Neural progenitor cell (in vitro differentiated cells): ENCODE data around the gene RPS6KB1. TPM values are rescaled to one million over a fixed set of nuclear protein-coding genes. Genes with fewer than 3 reads are reported as not detected.
"Not testable (repeated sequence)": the region's sequence is repeated elsewhere in the genome, so short reads cannot be mapped to it uniquely, and the experiment has no call there.

Source experiments
- DNase-seq: peaks from one replicate; pipeline ENCODE4 v3.0.0-alpha.2; 2016; ENCODE audit warnings: low spot score
- H2AFZ ChIP-seq: fragments of 200-600 bp; sonication (generic); replicated peaks from 2 replicates; pipeline ENCODE4 v1.6.1; 2016; ENCODE audit warnings: antibody characterized with exemption
- H3F3A ChIP-seq: fragments of 200-600 bp; sonication (generic); 2 replicates; pipeline ENCODE4 v1.6.1; 2016; ENCODE audit warnings: antibody characterized with exemption, low read depth
- H3K27ac ChIP-seq: fragments of 200-600 bp; sonication (generic); 2 replicates; pipeline ENCODE4 v1.5.1; 2016; ENCODE audit warnings: mild to moderate bottlenecking
- H3K27me3 ChIP-seq: fragments of 200-600 bp; sonication (generic); 2 replicates; pipeline ENCODE4 v1.6.1; 2016; ENCODE audit warnings: mild to moderate bottlenecking, moderate library complexity
- H3K36me3 ChIP-seq: fragments of 200-600 bp; sonication (generic); 2 replicates; pipeline ENCODE4 v1.5.1; 2016
- H3K4me1 ChIP-seq: fragments of 200-600 bp; sonication (generic); 2 replicates; pipeline ENCODE4 v1.6.1; 2016; ENCODE audit warnings: mixed run types
- H3K4me2 ChIP-seq: fragments of 200-600 bp; sonication (generic); 2 replicates; pipeline ENCODE4 v1.6.1; 2016
- H3K4me3 ChIP-seq: fragments of 200-600 bp; sonication (generic); 2 replicates; pipeline ENCODE4 v1.5.1; 2016
- H3K79me2 ChIP-seq: fragments of 200-600 bp; sonication (generic); 2 replicates; pipeline ENCODE4 v1.6.1; 2016; ENCODE audit warnings: low read depth
- H3K9ac ChIP-seq: fragments of 200-600 bp; sonication (generic); 2 replicates; pipeline ENCODE4 v1.6.1; 2016
- H3K9me3 ChIP-seq: fragments of 200-600 bp; sonication (generic); 2 replicates; pipeline ENCODE4 v1.5.1; 2016; ENCODE audit warnings: low read depth
- H4K20me1 ChIP-seq: fragments of 200-600 bp; sonication (generic); 2 replicates; pipeline ENCODE4 v1.6.1; 2016; ENCODE audit warnings: low read depth
- H3K27ac Mint-ChIP-seq: 3 replicates; pipeline ENCODE4 v1.8.0; 2021; ENCODE audit warnings: mixed read lengths
- H3K27me3 Mint-ChIP-seq: 2 replicates; pipeline ENCODE4 v1.8.0; 2022; ENCODE audit warnings: low read depth, mild to moderate bottlenecking, inconsistent platforms, moderate library complexity, mixed read lengths; ENCODE audit not compliant: insufficient read depth
- H3K36me3 Mint-ChIP-seq: 3 replicates; pipeline ENCODE4 v1.8.0; 2021; ENCODE audit warnings: mixed read lengths
- H3K4me1 Mint-ChIP-seq: 3 replicates; pipeline ENCODE4 v1.8.0; 2021; ENCODE audit warnings: mixed read lengths
- H3K4me3 Mint-ChIP-seq: 3 replicates; pipeline ENCODE4 v1.8.0; 2021; ENCODE audit warnings: mild to moderate bottlenecking, moderate library complexity, mixed read lengths
- H3K9me3 Mint-ChIP-seq: 3 replicates; pipeline ENCODE4 v1.8.0; 2020; ENCODE audit warnings: mixed read lengths
- CTCF ChIP-seq: fragments of 200-600 bp; sonication (generic); IDR thresholded peaks from 2 replicates; pipeline ENCODE4 v1.5.1; 2017; ENCODE audit warnings: antibody characterized with exemption, mild to moderate bottlenecking
- EZH2 ChIP-seq: fragments of 200-600 bp; sonication (generic); IDR thresholded peaks from 2 replicates; pipeline ENCODE4 v1.6.1; 2017; ENCODE audit warnings: antibody characterized with exemption, mild to moderate bottlenecking, moderate library complexity
- EZH2phosphoT487 ChIP-seq: fragments of 200-600 bp; sonication (generic); IDR thresholded peaks from 2 replicates; pipeline ENCODE4 v1.6.1; 2017; ENCODE audit warnings: antibody characterized with exemption
- total RNA-seq: library from RNA; depleted of rRNA; stranded (reverse); fragments of >200 nt; gene quantifications from 2 replicates; pipeline ENCODE4 v1.2.3, GENCODE V29; 2015; ENCODE audit warnings: low replicate concordance

RPS6KB1 gene
- total RNA-seq, 1 donor from 2014 or later = 18.7 TPM

DNA sequence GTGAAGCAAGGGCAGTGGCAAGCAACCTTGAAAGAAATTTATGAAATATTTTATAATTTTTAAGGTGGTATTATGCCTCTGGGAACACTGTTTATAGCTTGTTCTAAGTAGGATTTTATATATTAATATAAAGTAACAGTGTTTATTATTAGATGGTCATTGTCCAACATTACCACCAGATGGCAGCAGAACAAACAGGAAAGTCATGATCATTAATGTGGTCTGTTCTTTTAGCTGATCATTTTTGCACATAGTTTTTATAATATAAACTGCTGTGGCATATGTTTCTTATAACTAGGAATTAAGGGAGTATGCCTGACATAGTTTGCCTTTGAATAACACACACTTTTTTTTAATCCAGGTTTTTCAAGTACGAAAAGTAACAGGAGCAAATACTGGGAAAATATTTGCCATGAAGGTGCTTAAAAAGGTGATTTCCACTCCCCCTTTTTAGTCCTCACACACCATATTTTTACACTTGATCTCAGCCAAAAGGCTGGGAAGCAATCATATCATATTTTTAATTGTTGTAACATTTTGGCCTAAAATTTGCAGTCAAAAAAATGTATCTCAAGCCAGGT is 21.4 kb downstream of the RPS6KB1 start:
- H3K27ac Mint-ChIP-seq = no peak overlapping the region
- no peaks in the 10 kb centered on the region for H3K4me1 Mint-ChIP-seq
- H3F3A ChIP-seq = peaks cover 12% of the 10 kb centered on the region
- no peak overlapping the region for H3K4me3 ChIP-seq
- peak; percentile 52 for DNase-seq
- H3K9ac ChIP-seq = no peak overlapping the region
- peaks cover 13% of the 10 kb centered on the region for H3K36me3 Mint-ChIP-seq
- no peaks in the 10 kb centered on the region for H4K20me1 ChIP-seq
- peaks cover 2% of the 10 kb centered on the region for H3K27me3 Mint-ChIP-seq
- no peak overlapping the region for H3K27ac ChIP-seq
- H3K79me2 ChIP-seq = no peaks in the 10 kb centered on the region
- H3K4me1 ChIP-seq = no peaks in the 10 kb centered on the region
- no peaks in the 10 kb centered on the region for H3K27me3 ChIP-seq
- H3K4me2 ChIP-seq = no peak overlapping the region
- no peaks in the 10 kb centered on the region for H3K9me3 Mint-ChIP-seq
- TF ChIP-seq EZH2 (no peak), CTCF (peak; percentile 74), EZH2phosphoT487 (no peak)
- H3K9me3 ChIP-seq = no peaks in the 10 kb centered on the region
- peaks cover 5% of the 10 kb centered on the region for H3K36me3 ChIP-seq
- no peak overlapping the region for H3K4me3 Mint-ChIP-seq
- no peak overlapping the region for H2AFZ ChIP-seq

DNA sequence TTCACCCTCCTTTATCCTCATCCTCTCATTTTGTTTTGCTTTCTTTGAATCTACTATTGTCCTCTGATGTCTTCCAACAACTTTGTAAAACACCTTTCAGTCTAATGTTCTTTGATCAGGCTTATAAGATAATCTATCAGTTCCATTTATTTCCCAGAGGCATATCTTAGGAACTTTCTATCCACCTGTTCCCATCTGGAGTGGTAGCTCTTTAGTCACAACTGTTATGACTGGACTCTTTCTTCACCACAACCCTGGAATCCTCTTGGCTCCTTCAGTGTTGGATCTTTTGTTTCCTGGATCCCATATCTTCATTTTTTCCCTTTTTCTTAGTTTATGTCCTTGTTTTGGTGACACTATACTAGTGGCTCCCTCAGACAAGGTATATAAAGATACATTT is 23.5 kb downstream of the RPS6KB1 start:
- Mint-ChIP-seq H3K27ac (no peak overlapping the region), H3K27me3 (peaks cover 2% of the 10 kb centered on the region), H3K9me3 (no peaks in the 10 kb centered on the region), H3K4me3 (no peak overlapping the region), H3K36me3 (peaks cover 14% of the 10 kb centered on the region), H3K4me1 (no peaks in the 10 kb centered on the region)
- Histone ChIP-seq H3K9me3 (no peaks in the 10 kb centered on the region), H3K36me3 (peaks cover 5% of the 10 kb centered on the region), H3F3A (peaks cover 12% of the 10 kb centered on the region), H3K4me3 (no peak overlapping the region), H3K9ac (peak overlapping the region; percentile 8), H3K4me1 (no peaks in the 10 kb centered on the region), H2AFZ (no peak overlapping the region), H3K4me2 (no peak overlapping the region), H3K27ac (no peak overlapping the region), H4K20me1 (no peaks in the 10 kb centered on the region), H3K79me2 (no peaks in the 10 kb centered on the region), H3K27me3 (no peaks in the 10 kb centered on the region)
- no peak for DNase-seq
- TF ChIP-seq CTCF (no peak), EZH2 (no peak), EZH2phosphoT487 (no peak)

DNA sequence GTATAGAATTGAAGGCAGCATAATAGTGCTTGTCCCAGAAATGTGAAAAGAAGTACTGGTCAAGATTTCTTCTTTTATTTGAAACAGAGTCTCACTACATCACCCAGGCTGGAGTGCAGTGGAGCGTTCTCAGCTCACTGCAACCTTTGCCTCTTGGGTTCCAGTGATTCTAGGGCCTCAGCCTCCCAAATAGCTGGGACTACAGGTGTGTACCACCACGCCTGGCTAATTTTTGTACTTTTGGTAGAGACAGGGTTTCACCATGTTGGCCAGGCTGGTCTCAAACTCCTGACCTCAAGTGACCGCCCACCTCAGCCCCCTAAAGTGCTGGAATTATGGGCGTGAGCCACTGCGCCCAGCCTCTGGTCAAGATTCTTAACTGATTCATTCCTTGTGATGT is 27.7 kb downstream of the RPS6KB1 start:
- H3K27me3 Mint-ChIP-seq, H3K27ac Mint-ChIP-seq, H3K27ac ChIP-seq, H3K79me2 ChIP-seq, H3F3A ChIP-seq, H3K36me3 ChIP-seq, H3K4me1 ChIP-seq, H4K20me1 ChIP-seq, H3K4me3 Mint-ChIP-seq, H3K4me3 ChIP-seq, H3K27me3 ChIP-seq, H3K4me1 Mint-ChIP-seq, H3K4me2 ChIP-seq, H3K9me3 Mint-ChIP-seq, H3K9ac ChIP-seq, DNase-seq, H2AFZ ChIP-seq, H3K9me3 ChIP-seq: not testable (repeated sequence)
- peaks cover 17% of the 10 kb centered on the region for H3K36me3 Mint-ChIP-seq

GRCh38 chr17:59930121-59930520 is 37.2 kb downstream of the RPS6KB1 start:
- not testable (repeated sequence) for H3K4me3 Mint-ChIP-seq, DNase-seq, H3K9me3 ChIP-seq, H3K27ac ChIP-seq, H4K20me1 ChIP-seq, H3F3A ChIP-seq, H3K4me1 ChIP-seq, H3K27me3 ChIP-seq, H3K4me2 ChIP-seq, H3K27me3 Mint-ChIP-seq, H3K9me3 Mint-ChIP-seq, H3K27ac Mint-ChIP-seq, H2AFZ ChIP-seq, H3K79me2 ChIP-seq, H3K4me1 Mint-ChIP-seq, H3K36me3 ChIP-seq, H3K4me3 ChIP-seq, H3K9ac ChIP-seq
- peaks cover 25% of the 10 kb centered on the region for H3K36me3 Mint-ChIP-seq

DNA sequence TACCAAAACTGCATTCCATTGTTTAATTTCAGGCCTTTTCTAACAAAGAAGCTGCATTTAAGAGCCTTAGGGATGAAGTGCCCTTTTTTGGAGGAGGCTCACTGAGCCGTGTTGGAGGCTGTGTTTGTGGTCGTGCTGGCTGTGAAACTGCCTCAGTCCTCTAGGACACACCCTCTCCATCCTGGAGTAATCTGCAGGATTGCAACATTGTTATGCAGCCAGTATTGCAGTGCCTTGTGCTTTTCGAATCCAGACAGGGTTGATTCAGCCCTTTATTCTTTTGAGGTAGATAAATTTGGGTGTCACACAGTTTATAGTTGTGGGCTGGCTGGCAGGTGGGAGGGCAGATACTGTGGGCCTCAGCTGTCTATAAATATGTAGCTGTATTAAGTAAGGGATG is 37.8 kb downstream of the RPS6KB1 start:
- not testable (repeated sequence) for H3K4me3 Mint-ChIP-seq, H3K4me1 Mint-ChIP-seq, H3K4me1 ChIP-seq, H3K27me3 Mint-ChIP-seq, H3K27ac Mint-ChIP-seq, H3K27me3 ChIP-seq, H4K20me1 ChIP-seq, H3F3A ChIP-seq, H3K9me3 Mint-ChIP-seq, H3K36me3 ChIP-seq, H3K9me3 ChIP-seq, H3K9ac ChIP-seq, H3K4me3 ChIP-seq, DNase-seq, H3K27ac ChIP-seq, H3K4me2 ChIP-seq, H2AFZ ChIP-seq, H3K79me2 ChIP-seq
- peaks cover 25% of the 10 kb centered on the region for H3K36me3 Mint-ChIP-seq

- H3K4me1 Mint-ChIP-seq, H3K27me3 ChIP-seq, H3F3A ChIP-seq, H3K9ac ChIP-seq, DNase-seq, H3K4me3 Mint-ChIP-seq, H3K4me1 ChIP-seq, H3K27me3 Mint-ChIP-seq, H3K36me3 ChIP-seq, H4K20me1 ChIP-seq, H3K79me2 ChIP-seq, H3K4me2 ChIP-seq, H3K9me3 Mint-ChIP-seq, H3K27ac ChIP-seq, H2AFZ ChIP-seq, H3K4me3 ChIP-seq, H3K27ac Mint-ChIP-seq, H3K9me3 ChIP-seq: not testable (repeated sequence)
- peaks cover 29% of the 10 kb centered on the region for H3K36me3 Mint-ChIP-seq
Measured at GRCh38 chr17:59933317-59933716, 40.4 kb downstream of the RPS6KB1 start.

DNA sequence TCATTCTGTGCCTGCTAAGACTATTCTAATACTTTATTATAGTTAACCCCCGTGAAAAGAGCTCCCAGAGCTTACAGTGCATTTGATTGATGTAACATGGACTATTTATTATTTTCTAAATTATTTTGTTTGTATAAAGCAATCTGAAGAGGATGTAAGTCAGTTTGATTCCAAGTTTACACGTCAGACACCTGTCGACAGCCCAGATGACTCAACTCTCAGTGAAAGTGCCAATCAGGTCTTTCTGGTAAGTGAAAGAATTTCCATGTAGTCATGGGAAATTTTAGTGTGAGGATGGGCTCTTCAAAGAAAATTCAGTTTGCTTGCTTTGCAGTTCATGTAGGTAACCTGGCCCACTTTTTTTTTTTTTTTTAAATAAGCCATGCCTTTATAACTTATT is 47.8 kb downstream of the RPS6KB1 start:
- DNase-seq, H3K36me3 ChIP-seq, H3K9me3 ChIP-seq, H3K9me3 Mint-ChIP-seq, H4K20me1 ChIP-seq, H3K4me1 ChIP-seq, H3K4me1 Mint-ChIP-seq, H3K27ac ChIP-seq, H3K9ac ChIP-seq, H3K4me2 ChIP-seq, H3K4me3 ChIP-seq, H3K27ac Mint-ChIP-seq, H2AFZ ChIP-seq, H3K4me3 Mint-ChIP-seq, H3K27me3 Mint-ChIP-seq, H3F3A ChIP-seq, H3K27me3 ChIP-seq, H3K79me2 ChIP-seq: not testable (repeated sequence)
- peaks cover 22% of the 10 kb centered on the region for H3K36me3 Mint-ChIP-seq
